ENCODE data around the gene GPR143. TPM values are rescaled to one million over a fixed set of nuclear protein-coding genes. Genes with fewer than 3 reads are reported as not detected.

The GPR143 gene
- total RNA-seq, 2 experiments from 2014 or later, result not detected

DNA sequence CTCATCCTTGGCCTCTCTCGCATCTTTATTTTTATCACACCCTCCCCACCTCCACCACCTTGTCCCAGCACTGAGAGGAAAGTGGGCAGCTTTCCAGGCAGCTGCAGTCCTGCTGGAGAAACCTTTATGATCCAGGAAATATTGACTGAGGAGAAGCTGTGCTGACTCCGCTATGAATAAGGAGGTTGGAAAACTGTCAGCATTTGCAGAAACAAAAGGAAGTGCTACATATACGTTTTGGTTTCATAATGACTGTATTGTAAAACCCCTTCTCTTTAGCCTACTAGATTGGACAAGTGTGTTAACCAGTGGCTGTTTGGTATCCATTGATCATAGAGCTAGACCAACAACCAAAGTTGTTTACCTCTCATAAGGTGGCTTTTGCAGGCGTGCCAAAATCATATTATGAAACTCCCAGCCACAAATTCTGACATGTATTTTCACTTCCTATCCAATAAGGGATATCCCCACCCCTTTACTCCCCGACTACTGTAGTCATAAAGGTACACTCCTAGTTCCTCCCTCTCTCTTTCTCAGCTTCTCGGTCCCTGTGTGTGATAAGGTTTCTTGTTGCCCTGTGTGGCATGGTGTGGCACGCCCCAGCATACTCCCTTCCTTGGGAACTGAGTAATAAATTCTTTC, 88.4 kb downstream of the GPR143 start:
- H3K4me1 ChIP-seq (ENCODE audit: insufficient read depth, low read length, poor library complexity, severe bottlenecking), result no peaks in the 10 kb centered on the region
- intact Hi-C loops (cut with micrococcal nuclease; ENCODE audit: unreplicated experiment), result no loop called here
- no peak overlapping the region for H2AFZ ChIP-seq (ENCODE audit: low read length)
- no peaks in the 10 kb centered on the region for H3K9me2 ChIP-seq (ENCODE audit: insufficient read depth, low read length)
- no peak overlapping the region for H3K4me2 ChIP-seq (ENCODE audit: low read length)
- H3K27ac ChIP-seq (ENCODE audit: low read depth, low read length, poor library complexity, severe bottlenecking), result no peak overlapping the region
- no peaks in the 10 kb centered on the region for H4K20me1 ChIP-seq (ENCODE audit: insufficient read depth, low read length)
- no TSS peak for BruUV-seq (replicated peaks)
- CTCF ChIA-PET (ENCODE audit: unreplicated experiment), result no interaction called here
- POLR2A ChIA-PET, result no interaction called here
- H3K36me3 ChIP-seq (ENCODE audit: insufficient read depth, low read length), result no peaks in the 10 kb centered on the region
- TF ChIP-seq, protein P1, sequence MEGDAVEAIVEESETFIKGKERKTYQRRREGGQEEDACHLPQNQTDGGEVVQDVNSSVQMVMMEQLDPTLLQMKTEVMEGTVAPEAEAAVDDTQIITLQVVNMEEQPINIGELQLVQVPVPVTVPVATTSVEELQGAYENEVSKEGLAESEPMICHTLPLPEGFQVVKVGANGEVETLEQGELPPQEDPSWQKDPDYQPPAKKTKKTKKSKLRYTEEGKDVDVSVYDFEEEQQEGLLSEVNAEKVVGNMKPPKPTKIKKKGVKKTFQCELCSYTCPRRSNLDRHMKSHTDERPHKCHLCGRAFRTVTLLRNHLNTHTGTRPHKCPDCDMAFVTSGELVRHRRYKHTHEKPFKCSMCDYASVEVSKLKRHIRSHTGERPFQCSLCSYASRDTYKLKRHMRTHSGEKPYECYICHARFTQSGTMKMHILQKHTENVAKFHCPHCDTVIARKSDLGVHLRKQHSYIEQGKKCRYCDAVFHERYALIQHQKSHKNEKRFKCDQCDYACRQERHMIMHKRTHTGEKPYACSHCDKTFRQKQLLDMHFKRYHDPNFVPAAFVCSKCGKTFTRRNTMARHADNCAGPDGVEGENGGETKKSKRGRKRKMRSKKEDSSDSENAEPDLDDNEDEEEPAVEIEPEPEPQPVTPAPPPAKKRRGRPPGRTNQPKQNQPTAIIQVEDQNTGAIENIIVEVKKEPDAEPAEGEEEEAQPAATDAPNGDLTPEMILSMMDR (conservative IDR thresholded peaks at IDR 0.05; ENCODE audit: low read length), result no peak
- TF ChIP-seq EZH2phosphoT487 (IDR thresholded peaks at IDR 0.05; ENCODE audit: borderline replicate concordance, low read depth, low read length), result no peak
- H3K9me3 ChIP-seq (ENCODE audit: low read length), result no peaks in the 10 kb centered on the region
- no peaks in the 10 kb centered on the region for H3K79me2 ChIP-seq (ENCODE audit: insufficient read depth, low read depth, low read length)
- no peak for DNase-seq (ENCODE audit: low spot score)
- H3K4me3 ChIP-seq (ENCODE audit: low read depth, low read length, poor library complexity, severe bottlenecking), result no peak overlapping the region

DNA sequence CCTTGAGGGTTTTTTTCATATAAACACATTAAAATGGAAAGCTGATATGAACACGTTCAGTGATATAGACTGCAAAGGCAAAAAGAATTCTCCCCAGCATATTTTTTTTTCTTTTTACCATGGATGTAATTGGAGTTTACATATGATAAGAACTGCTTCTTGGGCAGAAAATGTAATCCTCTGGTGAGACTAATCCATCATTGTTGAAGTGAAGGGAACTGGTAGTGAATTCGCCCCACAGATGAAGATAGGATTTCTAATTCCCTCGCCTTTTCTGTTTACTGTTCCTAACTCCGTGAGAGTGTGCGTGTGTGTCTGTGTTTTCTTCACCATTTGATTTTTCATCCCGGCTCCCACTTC, 88.9 kb downstream of the GPR143 start:
- no peak overlapping the region for H3K4me2 ChIP-seq (ENCODE audit: low read length)
- no peak overlapping the region for H3K27ac ChIP-seq (ENCODE audit: low read depth, low read length, poor library complexity, severe bottlenecking)
- ChIA-PET POLR2A (no interaction called here), CTCF (ENCODE audit: unreplicated experiment) (no interaction called here)
- TF ChIP-seq, protein P1 (conservative IDR thresholded peaks at IDR 0.05; ENCODE audit: low read length), result no peak
- TF ChIP-seq EZH2phosphoT487 (IDR thresholded peaks at IDR 0.05; ENCODE audit: borderline replicate concordance, low read depth, low read length), result no peak
- H3K4me1 ChIP-seq (ENCODE audit: insufficient read depth, low read length, poor library complexity, severe bottlenecking), result no peaks in the 10 kb centered on the region
- no peak overlapping the region for H3K4me3 ChIP-seq (ENCODE audit: low read depth, low read length, poor library complexity, severe bottlenecking)
- intact Hi-C loops (cut with micrococcal nuclease; ENCODE audit: unreplicated experiment), result no loop called here
- no peaks in the 10 kb centered on the region for H3K9me3 ChIP-seq (ENCODE audit: low read length)
- no peaks in the 10 kb centered on the region for H3K36me3 ChIP-seq (ENCODE audit: insufficient read depth, low read length)
- DNase-seq (ENCODE audit: low spot score), result no peak
- H4K20me1 ChIP-seq (ENCODE audit: insufficient read depth, low read length), result no peaks in the 10 kb centered on the region
- no TSS peak for BruUV-seq (replicated peaks)
- H3K9me2 ChIP-seq (ENCODE audit: insufficient read depth, low read length), result no peaks in the 10 kb centered on the region
- H2AFZ ChIP-seq (ENCODE audit: low read length), result no peak overlapping the region
- no peaks in the 10 kb centered on the region for H3K79me2 ChIP-seq (ENCODE audit: insufficient read depth, low read depth, low read length)

- TF ChIP-seq EZH2phosphoT487 (IDR thresholded peaks at IDR 0.05; ENCODE audit: borderline replicate concordance, low read depth, low read length), result no peak
- Histone ChIP-seq H3K9me2 (ENCODE audit: insufficient read depth, low read length) (no peaks in the 10 kb centered on the region), H3K4me2 (ENCODE audit: low read length) (no peak overlapping the region), H3K9me3 (ENCODE audit: low read length) (no peaks in the 10 kb centered on the region), H3K4me1 (ENCODE audit: insufficient read depth, low read length, poor library complexity, severe bottlenecking) (no peaks in the 10 kb centered on the region), H4K20me1 (ENCODE audit: insufficient read depth, low read length) (no peaks in the 10 kb centered on the region), H3K4me3 (ENCODE audit: low read depth, low read length, poor library complexity, severe bottlenecking) (no peak overlapping the region), H2AFZ (ENCODE audit: low read length) (no peak overlapping the region), H3K79me2 (ENCODE audit: insufficient read depth, low read depth, low read length) (no peaks in the 10 kb centered on the region), H3K27ac (ENCODE audit: low read depth, low read length, poor library complexity, severe bottlenecking) (no peak overlapping the region), H3K36me3 (ENCODE audit: insufficient read depth, low read length) (no peaks in the 10 kb centered on the region)
- ChIA-PET CTCF (ENCODE audit: unreplicated experiment) (no interaction called here), POLR2A (no interaction called here)
- intact Hi-C loops (cut with micrococcal nuclease; ENCODE audit: unreplicated experiment), result no loop called here
- no peak for DNase-seq (ENCODE audit: low spot score)
- BruUV-seq (replicated peaks), result no TSS peak
Measured at GRCh38 chrX:9676306-9676705, 89.3 kb downstream of the GPR143 start.

Other genes with a start within 250 kb of the GPR143 start
- gene SHROOM2, start 20.6 kb upstream of the GPR143 start, total RNA-seq (2014; rRNA removed; shearing (Covaris generic)), result not detected in 2 replicates
- not detected in 2 replicates for gene SHROOM2, start 20.6 kb upstream of the GPR143 start, total RNA-seq (2022)
- not detected in 2 replicates for gene CLDN34, start 201.5 kb upstream of the GPR143 start, total RNA-seq (2014; rRNA removed; shearing (Covaris generic))
- not detected in 2 replicates for gene CLDN34, start 201.5 kb upstream of the GPR143 start, total RNA-seq (2022)